ENCODE measurements around the gene FZD7. TPM values are rescaled to one million over a fixed set of nuclear protein-coding genes. Genes with fewer than 3 reads are reported as not detected.

Gene FZD7
- total RNA-seq, 1 experiment from 2014 or later, result 14.6 TPM

- CTCF ChIA-PET, result no interaction called here
- intact Hi-C loops (cut with micrococcal nuclease), result no loop called here
- Histone ChIP-seq H3K27me3 (ENCODE audit: insufficient read depth, low read length) (no peaks in the 10 kb centered on the region), H3K9me3 (ENCODE audit: control insufficient read depth in 1 of 2, insufficient read depth in 1 of 2, low read depth in 1 of 2, low read length in 2 of 2) (no peaks in the 10 kb centered on the region), H3K4me1 (ENCODE audit: control insufficient read depth in 1 of 2, insufficient read depth in 2 of 2, low read length in 2 of 2) (no peaks in the 10 kb centered on the region), H4K20me1 (ENCODE audit: insufficient read depth) (no peaks in the 10 kb centered on the region), H3K4me3 (replicated peaks in 1 of 2; ENCODE audit: low read depth in 1 of 2, low read length in 2 of 2) (no peak overlapping the region), H3K36me3 (ENCODE audit: control insufficient read depth in 1 of 2, insufficient read depth in 2 of 2, low read length in 2 of 2) (no peaks in the 10 kb centered on the region), H3K4me2 (ENCODE audit: low read length) (no peak overlapping the region), H3K9me2 (ENCODE audit: insufficient read depth) (no peaks in the 10 kb centered on the region), H3K9ac (ENCODE audit: low read length) (no peak overlapping the region), H2AFZ (ENCODE audit: low read depth, low read length, poor library complexity, severe bottlenecking) (no peak overlapping the region), H3K27ac (ENCODE audit: low read depth, low read length) (no peak overlapping the region), H3K79me2 (ENCODE audit: insufficient read depth, low read length) (no peaks in the 10 kb centered on the region)
- DNase-seq (ENCODE audit: low read depth, low spot score), result no peak
- TF ChIP-seq YY1 (IDR thresholded peaks at IDR 0.05; ENCODE audit: extremely low read depth, insufficient replicate concordance, low read depth, low read length), result no peak
- TF ChIP-seq CBX3 (IDR thresholded peaks at IDR 0.05; ENCODE audit: low read depth), result no peak
- no peak for TF ChIP-seq EZH2phosphoT487 (IDR thresholded peaks at IDR 0.05; ENCODE audit: borderline replicate concordance)
- TF ChIP-seq RAD21 (IDR thresholded peaks at IDR 0.05; ENCODE audit: low read depth), result no peak
- no peak for TF ChIP-seq MAX (IDR thresholded peaks at IDR 0.05)
- TF ChIP-seq SIN3A (IDR thresholded peaks at IDR 0.05; ENCODE audit: low read depth), result no peak
- no peak for TF ChIP-seq SP1 (IDR thresholded peaks at IDR 0.05; ENCODE audit: low read depth)
- TF ChIP-seq JUND (IDR thresholded peaks at IDR 0.05), result no peak
- no peak for TF ChIP-seq ZBTB33 (IDR thresholded peaks at IDR 0.05; ENCODE audit: extremely low read depth, insufficient replicate concordance, low read length)
- no peak for TF ChIP-seq EGR1 (IDR thresholded peaks at IDR 0.05; ENCODE audit: low read depth)
- TF ChIP-seq POLR2A (IDR thresholded peaks at IDR 0.05; ENCODE audit: borderline replicate concordance, extremely low read depth, insufficient read depth, insufficient read length), result no peak
- no peak for TF ChIP-seq EZH2 (IDR thresholded peaks at IDR 0.05)
- no peak for TF ChIP-seq CEBPB (IDR thresholded peaks at IDR 0.05; ENCODE audit: low read depth)
- no peak for TF ChIP-seq CTCF (IDR thresholded peaks at IDR 0.05 in 2 of 3, conservative IDR thresholded peaks at IDR 0.05 in 1 of 3; ENCODE audit: borderline replicate concordance in 1 of 3, insufficient read depth in 1 of 3, low read depth in 2 of 3, low read length in 2 of 3)
- TF ChIP-seq POLR2AphosphoS5 (IDR thresholded peaks at IDR 0.05; ENCODE audit: low read depth, low read length), result no peak
- no TSS peak for BruUV-seq (replicated peaks)
- RAD21 ChIA-PET (ENCODE audit: low non-redundant PET in 1 of 2, low total read pairs in 2 of 2, uncharacterized antibody in 2 of 2, unreplicated experiment in 2 of 2), result no interaction called here
- no peak for ATAC-seq
- POLR2A ChIA-PET, result no interaction called here
Observed at GRCh38 chr2:202023198-202023903, 10.3 kb upstream of the FZD7 start.

Data from HCT116 (cell line).